ENCODE results near the gene ARMC10. TPM values are rescaled to one million over a fixed set of nuclear protein-coding genes. Genes with fewer than 3 reads are reported as not detected.

Gene ARMC10
- total RNA-seq, 2 donors from 2014 or later: 31.7 to 33.9 TPM

GRCh38 chr7:103117465-103117864 lies 42.5 kb downstream of the ARMC10 start:
- Mint-ChIP-seq H3K27ac (no peak overlapping the region), H3K27me3 (ENCODE audit: low read depth) (no peaks in the 10 kb centered on the region), H3K4me3 (no peak overlapping the region), H3K4me1 (ENCODE audit: low read depth) (no peaks in the 10 kb centered on the region), H3K36me3 (ENCODE audit: insufficient read depth in 2 of 2) (peaks cover 6 to 10% of the 10 kb centered on the region in 2 donors), H3K9me3 (no peaks in the 10 kb centered on the region)
- ATAC-seq (replicated peaks in 1 of 2) (no peak), DNase-seq (no peak)

GRCh38 chr7:103119791-103120291 lies 44.9 kb downstream of the ARMC10 start:
- peaks cover 5 to 9% of the 10 kb centered on the region in 2 donors for H3K36me3 Mint-ChIP-seq (ENCODE audit: insufficient read depth in 2 of 2)
- ATAC-seq (replicated peaks in 1 of 2) (no peak), DNase-seq (no peak)
- no peaks in the 10 kb centered on the region for H3K4me1 Mint-ChIP-seq (ENCODE audit: low read depth)
- H3K4me3 Mint-ChIP-seq: no peak overlapping the region
- no peaks in the 10 kb centered on the region for H3K27me3 Mint-ChIP-seq (ENCODE audit: low read depth)
- H3K27ac Mint-ChIP-seq: no peak overlapping the region
- no peaks in the 10 kb centered on the region for H3K9me3 Mint-ChIP-seq

GRCh38 chr7:103120362-103120761 lies 45.4 kb downstream of the ARMC10 start:
- no peak overlapping the region for H3K4me3 Mint-ChIP-seq
- no peak for DNase-seq
- H3K27ac Mint-ChIP-seq: no peak overlapping the region
- no peak for ATAC-seq (replicated peaks in 1 of 2)
- peaks cover 5 to 9% of the 10 kb centered on the region in 2 donors for H3K36me3 Mint-ChIP-seq (ENCODE audit: insufficient read depth in 2 of 2)
- no peaks in the 10 kb centered on the region for H3K4me1 Mint-ChIP-seq (ENCODE audit: low read depth)
- no peaks in the 10 kb centered on the region for H3K27me3 Mint-ChIP-seq (ENCODE audit: low read depth)
- no peaks in the 10 kb centered on the region for H3K9me3 Mint-ChIP-seq

GRCh38 chr7:103121641-103122040 lies 46.7 kb downstream of the ARMC10 start:
- H3K36me3 Mint-ChIP-seq (ENCODE audit: insufficient read depth in 2 of 2): peaks cover 8 to 9% of the 10 kb centered on the region in 2 donors

GRCh38 chr7:103123529-103123928 lies 48.6 kb downstream of the ARMC10 start:
- no peaks in the 10 kb centered on the region for H3K27me3 Mint-ChIP-seq (ENCODE audit: low read depth)
- DNase-seq (no peak), ATAC-seq (replicated peaks in 1 of 2) (no peak)
- no peak overlapping the region for H3K4me3 Mint-ChIP-seq
- peaks cover 12% of the 10 kb centered on the region in 2 donors for H3K36me3 Mint-ChIP-seq (ENCODE audit: insufficient read depth in 2 of 2)
- H3K4me1 Mint-ChIP-seq (ENCODE audit: low read depth): no peaks in the 10 kb centered on the region
- no peak overlapping the region for H3K27ac Mint-ChIP-seq
- no peaks in the 10 kb centered on the region for H3K9me3 Mint-ChIP-seq

More at GRCh38 chr7:103121641-103122040, 46.7 kb downstream of the ARMC10 start:
- no peaks in the 10 kb centered on the region for H3K27me3 Mint-ChIP-seq (ENCODE audit: low read depth)
- H3K27ac Mint-ChIP-seq: no peak overlapping the region
- DNase-seq: no peak
- no peak overlapping the region for H3K4me3 Mint-ChIP-seq
- H3K9me3 Mint-ChIP-seq: no peaks in the 10 kb centered on the region
- no peaks in the 10 kb centered on the region for H3K4me1 Mint-ChIP-seq (ENCODE audit: low read depth)
- ATAC-seq (replicated peaks in 1 of 2): no peak

- Mint-ChIP-seq H3K9me3 (no peaks in the 10 kb centered on the region), H3K4me1 (ENCODE audit: low read depth) (no peaks in the 10 kb centered on the region), H3K4me3 (no peak overlapping the region), H3K27ac (no peak overlapping the region), H3K27me3 (ENCODE audit: low read depth) (no peaks in the 10 kb centered on the region), H3K36me3 (ENCODE audit: insufficient read depth in 2 of 2) (peaks cover 12% of the 10 kb centered on the region in 2 donors)
- DNase-seq: no peak
- no peak for ATAC-seq (replicated peaks in 1 of 2)
These were observed 49.6 kb downstream of the ARMC10 start for GRCh38 chr7:103124429-103124979.

- peaks cover 3 to 9% of the 10 kb centered on the region in 2 donors for H3K36me3 Mint-ChIP-seq (ENCODE audit: insufficient read depth in 2 of 2)
- no peak overlapping the region for H3K4me3 Mint-ChIP-seq
- peaks cover 11% of the 10 kb centered on the region for H3K4me1 Mint-ChIP-seq (ENCODE audit: low read depth)
- ATAC-seq (replicated peaks in 1 of 2): no peak
- no peaks in the 10 kb centered on the region for H3K9me3 Mint-ChIP-seq
- DNase-seq: no peak
- H3K27ac Mint-ChIP-seq: no peak overlapping the region
- H3K27me3 Mint-ChIP-seq (ENCODE audit: low read depth): no peaks in the 10 kb centered on the region
These were observed 52.1 kb downstream of the ARMC10 start for GRCh38 chr7:103127006-103127405.

GRCh38 chr7:103129702-103130549 lies 55.0 kb downstream of the ARMC10 start:
- Mint-ChIP-seq H3K27me3 (ENCODE audit: low read depth) (no peaks in the 10 kb centered on the region), H3K27ac (peak overlapping the region; percentile 61)

GRCh38 chr7:103130901-103131624 lies 56.1 kb downstream of the ARMC10 start:
- no peak overlapping the region for H3K27ac Mint-ChIP-seq
- H3K9me3 Mint-ChIP-seq: no peaks in the 10 kb centered on the region
- peaks cover 3 to 6% of the 10 kb centered on the region in 2 donors for H3K36me3 Mint-ChIP-seq (ENCODE audit: insufficient read depth in 2 of 2)
- no peak overlapping the region for H3K4me3 Mint-ChIP-seq
- ATAC-seq (replicated peaks in 1 of 2) (no peak), DNase-seq (no peak)
- no peaks in the 10 kb centered on the region for H3K27me3 Mint-ChIP-seq (ENCODE audit: low read depth)
- peaks cover 11% of the 10 kb centered on the region for H3K4me1 Mint-ChIP-seq (ENCODE audit: low read depth)

More at GRCh38 chr7:103129702-103130549, 55.0 kb downstream of the ARMC10 start:
- no peak overlapping the region for H3K4me3 Mint-ChIP-seq
- no peaks in the 10 kb centered on the region for H3K9me3 Mint-ChIP-seq
- no peak for DNase-seq
- peaks cover 3 to 6% of the 10 kb centered on the region in 2 donors for H3K36me3 Mint-ChIP-seq (ENCODE audit: insufficient read depth in 2 of 2)
- peaks cover 11% of the 10 kb centered on the region for H3K4me1 Mint-ChIP-seq (ENCODE audit: low read depth)
- no peak for ATAC-seq (replicated peaks in 1 of 2)

GRCh38 chr7:103132995-103133688 lies 58.2 kb downstream of the ARMC10 start:
- no peaks in the 10 kb centered on the region for H3K9me3 Mint-ChIP-seq
- ATAC-seq (replicated peaks in 1 of 2) (no peak), DNase-seq (no peak)
- peaks cover 0 to 3% of the 10 kb centered on the region in 2 donors for H3K36me3 Mint-ChIP-seq (ENCODE audit: insufficient read depth in 2 of 2)
- H3K27ac Mint-ChIP-seq: no peak overlapping the region
- peaks cover 11% of the 10 kb centered on the region for H3K4me1 Mint-ChIP-seq (ENCODE audit: low read depth)
- H3K27me3 Mint-ChIP-seq (ENCODE audit: low read depth): no peaks in the 10 kb centered on the region
- H3K4me3 Mint-ChIP-seq: no peak overlapping the region

- Mint-ChIP-seq H3K9me3 (no peaks in the 10 kb centered on the region), H3K27me3 (ENCODE audit: low read depth) (no peaks in the 10 kb centered on the region), H3K36me3 (ENCODE audit: insufficient read depth in 2 of 2) (no peaks in the 10 kb centered on the region), H3K4me1 (ENCODE audit: low read depth) (peaks cover 8% of the 10 kb centered on the region), H3K4me3 (no peak overlapping the region), H3K27ac (no peak overlapping the region)
- no peak for DNase-seq
- ATAC-seq (replicated peaks in 1 of 2): no peak
These were observed 60.1 kb downstream of the ARMC10 start for GRCh38 chr7:103134836-103135554.

- H3K27me3 Mint-ChIP-seq (ENCODE audit: low read depth): no peaks in the 10 kb centered on the region
- DNase-seq (no peak), ATAC-seq (replicated peaks in 1 of 2) (no peak)
- no peak overlapping the region for H3K27ac Mint-ChIP-seq
- H3K9me3 Mint-ChIP-seq: no peaks in the 10 kb centered on the region
- H3K4me3 Mint-ChIP-seq: no peak overlapping the region
- H3K4me1 Mint-ChIP-seq (ENCODE audit: low read depth): peaks cover 10% of the 10 kb centered on the region
- peaks cover 2 to 5% of the 10 kb centered on the region in 2 donors for H3K36me3 Mint-ChIP-seq (ENCODE audit: insufficient read depth in 2 of 2)
These were observed 65.1 kb downstream of the ARMC10 start for GRCh38 chr7:103140061-103140460.

All from activated T-cell treated with anti-CD3 and anti-CD28 coated beads, Interleukin-2, amount 50 U/mL, for 72 hours (primary cell).